ACHN (cell line): ENCODE results near the gene ZNF621.

Source experiments
- DNase-seq: peaks from one replicate; pipeline ENCODE4 v3.0.0-alpha.2; 2015
- in situ Hi-C: cut with HindIII; loops from 2 replicates; pipeline ENCODE4 v1.10.0; 2017; ENCODE audit warnings: low sequenced_read_pairs, low pct_ligation_motif_present, low pct_unique_long_range_greater_than_20kb

Gene ZNF621

GRCh38 chr3:40524568-40525285 is at the start of gene ZNF621:
Gene ZNF621, plus strand, starts transcription at chr3:40524960. Its CDS starts 881 bp downstream, at chr3:40525841.
- in situ Hi-C loops = no loop called here
- peak; percentile 77 for DNase-seq

- in situ Hi-C loops = no loop called here
- DNase-seq = peak; percentile 66
Observed at GRCh38 chr3:40476478-40477470, 48.0 kb upstream of the ZNF621 start, which contains the start of gene ZNF619. Gene ZNF619, plus strand, starts transcription at chr3:40477122. Its CDS starts 858 bp downstream, at chr3:40477980.

- no peak for DNase-seq
- in situ Hi-C loops = no loop called here
Observed at GRCh38 chr3:40477666-40478065, 47.1 kb upstream of the ZNF621 start.

GRCh38 chr3:40487172-40487571 is 37.6 kb upstream of the ZNF621 start:
- in situ Hi-C loops = no loop called here
- no peak for DNase-seq

- no peak for DNase-seq
- in situ Hi-C loops = no loop called here
Observed at GRCh38 chr3:40490916-40491315, 33.8 kb upstream of the ZNF621 start.

GRCh38 chr3:40494698-40495097 is 30.1 kb upstream of the ZNF621 start:
- in situ Hi-C loops = no loop called here
- DNase-seq = no peak

- in situ Hi-C loops = no loop called here
- DNase-seq = no peak
Observed at GRCh38 chr3:40497288-40497687, 27.5 kb upstream of the ZNF621 start.

- in situ Hi-C loops = no loop called here
- no peak for DNase-seq
Observed at GRCh38 chr3:40499952-40500351, 24.8 kb upstream of the ZNF621 start.

GRCh38 chr3:40502034-40502433 is 22.7 kb upstream of the ZNF621 start:
- in situ Hi-C loops = no loop called here
- DNase-seq = no peak

GRCh38 chr3:40504636-40505430 is 19.9 kb upstream of the ZNF621 start:
- in situ Hi-C loops = no loop called here
- peak; percentile 90 for DNase-seq

- in situ Hi-C loops = no loop called here
- peak; percentile 69 for DNase-seq
Observed at GRCh38 chr3:40505599-40506462, 18.9 kb upstream of the ZNF621 start, which contains the start of gene ZNF620. Gene ZNF620, plus strand, starts transcription at chr3:40506039. Its CDS starts 314 bp downstream, at chr3:40506353.

GRCh38 chr3:40511031-40511718 is 13.6 kb upstream of the ZNF621 start:
- in situ Hi-C loops = no loop called here
- DNase-seq = no peak

- DNase-seq = no peak
- in situ Hi-C loops = no loop called here
Observed at GRCh38 chr3:40516201-40516600, 8.6 kb upstream of the ZNF621 start.

GRCh38 chr3:40518067-40518466 is 6.7 kb upstream of the ZNF621 start:
- DNase-seq = no peak
- in situ Hi-C loops = no loop called here

GRCh38 chr3:40518848-40519247 is 5.9 kb upstream of the ZNF621 start:
- in situ Hi-C loops = no loop called here
- DNase-seq = no peak

GRCh38 chr3:40521254-40521653 is 3.5 kb upstream of the ZNF621 start:
- no peak for DNase-seq
- in situ Hi-C loops = no loop called here

- in situ Hi-C loops = no loop called here
- DNase-seq = no peak
Observed at GRCh38 chr3:40523781-40524180, 979 bp upstream of the ZNF621 start.
